ENCODE results near the gene KDM1A. TPM values are rescaled to one million over a fixed set of nuclear protein-coding genes. Genes with fewer than 3 reads are reported as not detected.

The KDM1A gene
- polyA plus RNA-seq, 3 donors: 22.1 to 30.2 (median 24.1) TPM

DNA sequence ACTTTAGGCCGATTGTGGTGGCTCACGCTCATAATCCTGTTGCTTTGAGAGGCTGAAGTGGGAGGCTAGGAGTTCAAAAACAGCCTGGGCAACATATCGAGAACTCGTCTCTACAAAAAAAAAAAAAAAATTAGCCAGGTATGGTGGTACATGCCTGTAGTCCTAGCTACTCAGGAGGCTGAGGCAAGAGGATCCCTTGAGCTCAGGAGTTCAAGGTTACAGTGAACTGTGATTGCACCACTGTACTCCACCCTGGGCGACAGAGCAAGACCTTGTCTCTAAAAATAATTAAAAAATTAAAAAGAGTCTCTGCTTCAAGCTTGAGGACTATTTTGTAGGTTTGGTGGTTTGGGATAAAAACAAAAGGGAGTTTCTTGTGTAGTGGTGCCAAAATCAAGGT, 21.2 kb downstream of the KDM1A start:
- Mint-ChIP-seq H3K9me3 (no peaks in the 10 kb centered on the region), H3K4me1 (no peaks in the 10 kb centered on the region), H3K27ac (no peak overlapping the region), H3K4me3 (no peak overlapping the region), H3K27me3 (ENCODE audit: low read depth in 3 of 3) (no peaks in the 10 kb centered on the region), H3K36me3 (peaks cover 21 to 24% of the 10 kb centered on the region in 2 donors)
- H3K79me2 ChIP-seq (ENCODE audit: insufficient read depth, low read length): peaks cover 59% of the 10 kb centered on the region
- H4K20me1 ChIP-seq (ENCODE audit: insufficient read depth, low read length): peaks cover 32% of the 10 kb centered on the region
- no peaks in the 10 kb centered on the region for H3K4me1 ChIP-seq (ENCODE audit: control insufficient read depth in 1 of 2, insufficient read depth in 2 of 2, low read length in 2 of 2)
- no peak overlapping the region for H3K4me3 ChIP-seq (replicated peaks in 1 of 3; ENCODE audit: low read depth in 2 of 3, low read length in 3 of 3)
- no peak overlapping the region for H2AFZ ChIP-seq (ENCODE audit: insufficient read depth, low read depth, low read length, poor library complexity, severe bottlenecking)
- H3K4me2 ChIP-seq (replicated peaks; ENCODE audit: extremely low read depth, low read length, poor library complexity, severe bottlenecking): no peak overlapping the region
- no peaks in the 10 kb centered on the region for H3K27me3 ChIP-seq (ENCODE audit: control insufficient read depth in 2 of 2, insufficient read depth in 2 of 2, low read length in 2 of 2)
- no peak for DNase-seq
- WGBS (ENCODE audit: insufficient coverage): 100% methylated on average over 3 of the region's 5 CpGs
- TF ChIP-seq, protein P1, sequence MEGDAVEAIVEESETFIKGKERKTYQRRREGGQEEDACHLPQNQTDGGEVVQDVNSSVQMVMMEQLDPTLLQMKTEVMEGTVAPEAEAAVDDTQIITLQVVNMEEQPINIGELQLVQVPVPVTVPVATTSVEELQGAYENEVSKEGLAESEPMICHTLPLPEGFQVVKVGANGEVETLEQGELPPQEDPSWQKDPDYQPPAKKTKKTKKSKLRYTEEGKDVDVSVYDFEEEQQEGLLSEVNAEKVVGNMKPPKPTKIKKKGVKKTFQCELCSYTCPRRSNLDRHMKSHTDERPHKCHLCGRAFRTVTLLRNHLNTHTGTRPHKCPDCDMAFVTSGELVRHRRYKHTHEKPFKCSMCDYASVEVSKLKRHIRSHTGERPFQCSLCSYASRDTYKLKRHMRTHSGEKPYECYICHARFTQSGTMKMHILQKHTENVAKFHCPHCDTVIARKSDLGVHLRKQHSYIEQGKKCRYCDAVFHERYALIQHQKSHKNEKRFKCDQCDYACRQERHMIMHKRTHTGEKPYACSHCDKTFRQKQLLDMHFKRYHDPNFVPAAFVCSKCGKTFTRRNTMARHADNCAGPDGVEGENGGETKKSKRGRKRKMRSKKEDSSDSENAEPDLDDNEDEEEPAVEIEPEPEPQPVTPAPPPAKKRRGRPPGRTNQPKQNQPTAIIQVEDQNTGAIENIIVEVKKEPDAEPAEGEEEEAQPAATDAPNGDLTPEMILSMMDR (IDR thresholded peaks at IDR 0.05): no peak
- H3K9ac ChIP-seq (ENCODE audit: insufficient read depth, low read length, poor library complexity, severe bottlenecking): no peak overlapping the region
- H3K27ac ChIP-seq (ENCODE audit: low read depth in 1 of 2, low read length in 2 of 2): no peak overlapping the region
- intact Hi-C loops (cut with micrococcal nuclease): no loop called here
- no peaks in the 10 kb centered on the region for H3K9me3 ChIP-seq (replicated peaks in 1 of 2; ENCODE audit: control insufficient read depth in 1 of 2, insufficient read depth in 1 of 2, low read length in 2 of 2)
- peaks cover 6 to 34% of the 10 kb centered on the region in 2 donors for H3K36me3 ChIP-seq (replicated peaks in 1 of 2; ENCODE audit: control insufficient read depth in 1 of 2, insufficient read depth in 2 of 2, low read length in 2 of 2)

DNA sequence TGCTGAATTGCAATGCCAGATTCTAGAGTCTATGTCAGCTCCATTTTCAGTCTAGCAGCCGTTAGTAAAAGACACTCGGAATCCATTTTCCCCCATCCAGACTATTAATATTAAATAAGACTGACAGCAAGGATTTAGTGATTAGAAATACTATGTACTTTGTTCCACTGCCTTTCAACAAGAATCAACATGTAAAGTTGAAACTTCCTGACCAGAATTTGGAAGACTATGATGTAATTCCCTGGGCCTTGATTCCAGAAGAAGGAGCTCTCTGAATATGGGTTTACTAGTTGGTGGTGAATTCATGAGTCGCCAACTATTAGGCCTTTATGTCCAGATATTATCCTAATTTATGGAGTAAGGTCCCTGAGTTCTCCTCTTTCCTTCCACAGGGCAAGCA, 24.8 kb downstream of the KDM1A start:
- H3K9me3 ChIP-seq (replicated peaks in 1 of 2; ENCODE audit: control insufficient read depth in 1 of 2, insufficient read depth in 1 of 2, low read length in 2 of 2): no peaks in the 10 kb centered on the region
- TF ChIP-seq, protein P1 (IDR thresholded peaks at IDR 0.05): no peak
- no peaks in the 10 kb centered on the region for H3K4me1 Mint-ChIP-seq
- no peak overlapping the region for H3K4me3 ChIP-seq (replicated peaks in 1 of 3; ENCODE audit: low read depth in 2 of 3, low read length in 3 of 3)
- no peak overlapping the region for H3K27ac Mint-ChIP-seq
- no peak overlapping the region for H3K27ac ChIP-seq (ENCODE audit: low read depth in 1 of 2, low read length in 2 of 2)
- no peak overlapping the region for H3K9ac ChIP-seq (ENCODE audit: insufficient read depth, low read length, poor library complexity, severe bottlenecking)
- no peaks in the 10 kb centered on the region for H3K9me3 Mint-ChIP-seq
- H3K79me2 ChIP-seq (ENCODE audit: insufficient read depth, low read length): peaks cover 36% of the 10 kb centered on the region
- H3K27me3 Mint-ChIP-seq (ENCODE audit: low read depth in 3 of 3): no peaks in the 10 kb centered on the region
- no peaks in the 10 kb centered on the region for H3K4me1 ChIP-seq (ENCODE audit: control insufficient read depth in 1 of 2, insufficient read depth in 2 of 2, low read length in 2 of 2)
- H2AFZ ChIP-seq (ENCODE audit: insufficient read depth, low read depth, low read length, poor library complexity, severe bottlenecking): no peak overlapping the region
- H3K27me3 ChIP-seq (ENCODE audit: control insufficient read depth in 2 of 2, insufficient read depth in 2 of 2, low read length in 2 of 2): no peaks in the 10 kb centered on the region
- no peak for DNase-seq
- WGBS (ENCODE audit: insufficient coverage): no CpG with 5 or more reads among the region's 3 CpGs
- H3K36me3 Mint-ChIP-seq: peaks cover 26 to 28% of the 10 kb centered on the region in 2 donors
- H4K20me1 ChIP-seq (ENCODE audit: insufficient read depth, low read length): peaks cover 15% of the 10 kb centered on the region
- no peak overlapping the region for H3K4me2 ChIP-seq (replicated peaks; ENCODE audit: extremely low read depth, low read length, poor library complexity, severe bottlenecking)
- peaks cover 8 to 29% of the 10 kb centered on the region in 2 donors for H3K36me3 ChIP-seq (replicated peaks in 1 of 2; ENCODE audit: control insufficient read depth in 1 of 2, insufficient read depth in 2 of 2, low read length in 2 of 2)
- intact Hi-C loops (cut with micrococcal nuclease): no loop called here
- no peak overlapping the region for H3K4me3 Mint-ChIP-seq

All from CD14-positive monocyte (primary cell).